CD4-positive, alpha-beta T cell treated with Interleukin-12 subunit alpha and Interleukin-12 subunit beta, for 1 hour (primary cell): ENCODE data around the gene GATD1.

Source experiments
- DNase-seq: peaks from one replicate; pipeline ENCODE4 v3.0.0-alpha.2; 2020

Gene GATD1

DNA sequence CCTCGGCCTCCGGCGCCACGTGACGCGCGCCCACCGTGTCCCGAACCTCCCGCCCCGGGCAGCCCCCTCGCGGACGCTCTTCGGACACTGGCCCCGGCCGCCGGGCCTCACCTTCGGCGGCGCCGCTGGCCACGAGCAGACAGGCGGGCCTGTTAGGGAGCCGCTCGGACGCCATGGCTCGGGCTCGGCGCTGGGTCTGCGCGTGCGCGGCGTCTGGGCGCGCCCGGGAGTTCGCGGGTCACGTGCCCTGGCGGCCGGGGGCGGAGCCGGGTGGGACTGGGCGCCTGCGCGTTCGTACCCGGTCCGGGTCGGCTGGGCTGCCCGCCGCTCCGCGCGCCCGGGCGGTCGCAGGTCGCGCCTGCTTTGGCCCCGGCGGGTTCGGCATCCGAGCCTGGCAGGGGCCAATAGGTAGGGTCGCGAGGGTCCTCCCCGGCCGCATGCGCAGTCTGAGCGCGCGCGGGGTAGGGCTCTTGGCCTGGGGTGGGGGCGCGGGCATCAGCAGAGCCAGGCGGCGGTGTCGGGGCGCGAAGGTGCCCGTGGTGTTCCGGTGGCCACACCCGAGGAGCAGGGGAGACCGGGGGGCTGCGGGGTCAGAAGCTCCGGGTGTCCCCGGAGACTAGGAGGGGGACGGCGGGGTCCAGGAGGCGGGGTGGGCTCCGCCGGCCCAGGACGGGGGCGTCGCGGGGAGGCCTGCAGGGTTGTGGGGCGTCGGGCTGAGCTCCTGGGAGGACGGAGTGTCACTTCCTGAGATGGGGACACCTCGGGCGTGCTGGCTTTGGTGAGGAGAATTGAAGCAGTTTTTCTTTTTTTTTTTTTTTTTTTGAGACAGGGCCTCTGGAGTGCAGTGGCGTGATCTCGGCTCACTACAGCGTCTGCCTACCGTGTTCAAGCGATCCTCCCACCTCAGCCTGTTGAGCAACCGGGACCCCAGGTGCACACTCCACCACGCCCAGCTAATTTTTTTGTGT is at the start of gene GATD1:
Gene GATD1, minus strand, starts transcription at position 200 of the 968 bp plus-strand sequence. Its CDS starts 25 bp downstream, at position 175.
- peak; percentile 94 for DNase-seq

GRCh38 chr11:826836-827145 is 49.5 kb upstream of the GATD1 start:
- no peak for DNase-seq

DNA sequence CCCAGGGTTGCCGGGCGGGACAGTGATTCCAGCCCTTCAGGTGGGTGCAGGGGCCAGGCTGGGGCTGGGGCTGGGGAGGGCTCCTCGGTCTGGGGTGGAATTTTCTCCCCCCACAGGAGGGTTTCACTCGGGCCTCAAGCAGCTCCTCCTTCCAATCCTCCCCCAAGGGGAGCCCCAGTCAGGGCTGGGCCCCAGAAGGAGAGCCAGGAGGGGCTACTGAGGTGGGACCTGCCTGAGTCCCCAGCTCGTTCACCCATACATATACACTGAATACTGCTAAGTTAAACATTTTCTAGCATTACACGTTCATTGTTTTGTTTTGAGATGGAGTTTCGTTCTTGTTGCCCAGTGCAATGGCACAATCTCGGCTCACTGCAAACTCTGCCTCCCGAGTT is 48.9 kb upstream of the GATD1 start:
- no peak for DNase-seq

DNA sequence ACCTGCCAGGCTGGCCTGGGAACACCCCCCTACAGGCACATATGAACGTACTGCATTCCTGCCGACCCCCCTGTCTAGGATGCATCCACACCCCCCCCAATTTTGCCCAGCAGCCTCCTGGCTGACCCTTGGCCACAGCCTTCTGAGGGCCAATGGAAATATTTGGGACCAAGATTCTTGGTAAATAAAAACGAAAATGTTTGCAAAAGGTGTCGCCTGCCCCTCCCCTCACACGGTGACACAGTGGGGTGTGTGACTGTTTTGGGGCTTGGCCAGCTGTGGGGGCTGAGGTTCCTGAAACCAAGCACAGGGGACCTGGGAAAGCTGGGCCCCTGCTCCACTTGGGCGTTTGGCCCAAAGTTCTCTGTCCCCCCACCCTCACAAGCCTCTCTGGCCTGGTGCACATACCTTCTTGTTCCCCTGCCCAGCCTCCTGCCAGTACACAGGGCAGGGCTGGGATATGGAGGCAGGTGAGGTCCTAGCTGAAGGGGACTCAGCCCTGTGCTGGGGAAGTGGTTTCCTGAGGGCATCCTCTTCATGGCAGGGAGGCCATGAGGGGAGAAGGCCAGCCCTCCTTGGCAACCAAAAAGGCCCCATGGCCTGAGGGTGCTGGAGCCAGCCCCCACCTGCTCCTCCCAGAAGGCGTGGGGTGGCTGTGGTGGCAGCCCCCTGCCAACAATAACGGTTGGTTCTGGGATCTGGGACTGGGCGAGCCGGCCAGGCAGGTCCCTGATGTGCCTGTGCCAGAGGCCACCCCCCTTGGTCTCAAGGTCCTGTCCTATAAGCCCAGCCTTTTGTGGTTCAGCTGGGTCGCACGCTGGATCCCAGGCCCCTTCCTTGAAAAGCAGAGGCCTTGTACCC is 48.3 kb upstream of the GATD1 start:
- no peak for DNase-seq

- no peak for DNase-seq
Observed at GRCh38 chr11:824942-825341, 47.7 kb upstream of the GATD1 start.

GRCh38 chr11:824292-824880 is 47.1 kb upstream of the GATD1 start:
- DNase-seq, result no peak

DNA sequence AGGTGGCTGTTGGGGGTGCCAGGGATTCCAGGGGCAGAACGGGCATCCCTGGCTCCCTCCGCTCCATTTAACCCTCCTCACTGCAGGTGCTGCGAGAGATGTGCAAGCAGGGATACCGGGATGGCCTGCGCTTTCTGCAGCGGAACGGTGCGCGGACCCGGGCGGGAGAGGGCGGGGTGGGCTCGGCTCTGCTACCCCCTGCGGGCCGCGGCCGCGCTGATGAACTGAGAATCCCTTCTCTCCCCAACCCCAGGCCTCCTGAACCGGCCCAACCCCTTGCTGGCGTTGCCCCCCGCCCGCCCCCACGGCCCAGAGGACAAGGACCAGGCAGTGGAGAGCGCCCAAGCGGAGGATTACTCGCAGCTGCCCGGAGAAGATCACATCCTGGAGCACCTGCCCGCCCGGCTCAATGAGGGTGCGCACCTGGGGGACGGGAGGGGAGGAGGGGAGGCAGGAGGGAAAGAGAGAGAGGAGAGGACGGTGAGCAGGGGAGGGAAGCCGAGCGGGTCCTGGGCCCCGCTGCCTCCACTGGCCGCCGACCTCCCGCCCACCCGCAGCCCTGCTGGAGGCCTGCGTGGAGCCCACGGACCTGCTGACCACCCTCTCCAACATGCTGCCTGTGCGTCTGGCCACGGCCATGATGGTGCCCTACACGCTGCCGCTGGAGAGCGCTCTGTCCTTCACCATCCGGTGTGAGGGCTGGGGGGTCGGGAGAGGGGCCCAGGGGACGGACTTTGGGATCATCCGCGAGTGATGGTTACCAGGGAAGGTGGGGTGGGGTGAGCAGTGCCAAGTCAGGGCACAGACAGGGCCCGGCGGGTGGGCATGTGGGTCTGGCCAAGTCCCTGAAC is 46.4 kb upstream of the GATD1 start:
- no peak for DNase-seq

DNA sequence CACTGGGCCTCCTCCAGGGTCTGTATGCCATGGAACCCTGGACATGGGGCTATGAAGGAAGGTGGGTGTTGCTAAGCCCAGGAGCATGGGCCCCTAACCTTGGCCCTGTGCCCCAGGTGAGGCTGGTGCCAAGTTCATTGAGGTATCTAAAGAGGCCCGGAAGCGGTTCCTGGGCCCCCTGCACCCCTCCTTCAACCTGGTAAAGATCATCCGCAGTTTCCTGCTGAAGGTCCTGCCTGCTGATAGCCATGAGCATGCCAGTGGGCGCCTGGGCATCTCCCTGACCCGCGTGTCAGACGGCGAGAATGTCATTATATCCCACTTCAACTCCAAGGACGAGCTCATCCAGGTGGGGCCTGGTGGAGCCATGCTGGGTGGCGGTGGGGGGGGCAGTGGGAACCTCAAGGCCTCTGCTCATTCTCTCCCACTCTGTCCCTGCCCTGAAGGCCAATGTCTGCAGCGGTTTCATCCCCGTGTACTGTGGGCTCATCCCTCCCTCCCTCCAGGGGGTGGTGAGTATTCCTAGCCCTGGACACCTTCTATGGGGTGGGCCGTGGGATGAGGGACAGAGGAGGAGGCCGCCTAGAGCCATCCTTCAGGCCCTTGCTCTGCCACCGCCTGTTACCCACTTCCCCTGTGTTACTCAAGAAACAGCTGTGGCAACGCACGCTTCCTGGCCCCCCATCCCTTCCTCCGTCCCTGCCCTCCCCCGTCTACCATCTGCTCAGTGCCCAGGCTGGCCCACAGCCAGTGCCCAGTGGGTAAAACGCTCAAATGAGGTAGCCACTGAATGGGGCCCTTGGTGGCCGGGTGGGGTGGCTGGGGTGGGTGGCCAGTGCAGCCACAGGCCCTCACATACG is 44.5 kb upstream of the GATD1 start:
- DNase-seq, result no peak

DNA sequence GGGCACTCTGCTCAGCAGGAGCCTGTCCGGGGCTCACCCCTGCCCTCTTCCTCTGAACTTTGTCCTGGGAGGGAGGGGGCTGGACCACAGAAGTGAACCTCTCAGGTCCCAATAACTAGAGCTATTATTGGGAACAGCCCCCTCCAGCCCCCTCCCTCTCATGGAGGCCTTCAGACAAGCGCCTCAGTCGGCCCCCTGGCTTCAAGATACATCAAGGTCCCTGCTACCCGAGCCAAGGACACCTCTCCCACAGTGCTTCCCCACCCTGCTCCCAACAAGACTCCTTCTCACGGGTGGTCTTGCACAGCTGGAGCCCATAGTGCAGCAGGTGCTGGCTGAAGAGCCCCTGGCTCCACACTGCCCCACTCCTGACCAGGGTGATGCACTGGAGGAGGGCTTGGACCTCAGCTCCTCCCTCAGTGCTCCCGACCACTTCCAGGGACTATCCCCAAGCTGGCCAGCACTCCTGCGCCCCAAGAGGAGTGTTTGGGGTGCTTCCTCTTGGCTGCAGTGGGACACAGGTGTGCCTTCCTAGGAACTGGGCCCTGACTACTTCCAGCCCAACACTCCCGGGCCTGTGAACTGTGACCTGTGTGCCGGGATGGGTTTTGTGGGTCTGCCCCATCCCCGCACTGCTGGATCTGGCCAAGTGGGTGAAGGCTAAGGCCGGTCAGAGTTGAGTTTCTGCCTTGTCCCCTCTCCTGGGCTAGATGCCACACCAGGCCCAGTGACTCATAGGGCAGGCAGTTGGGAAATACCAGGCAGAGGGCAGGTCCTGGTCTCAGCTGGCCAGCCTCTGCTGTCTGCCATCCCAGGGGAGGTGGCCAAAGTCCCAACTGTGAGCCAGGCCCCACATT is 43.6 kb upstream of the GATD1 start:
- DNase-seq, result no peak

GRCh38 chr11:819943-820649 is 42.8 kb upstream of the GATD1 start:
- peak; percentile 95 for DNase-seq

DNA sequence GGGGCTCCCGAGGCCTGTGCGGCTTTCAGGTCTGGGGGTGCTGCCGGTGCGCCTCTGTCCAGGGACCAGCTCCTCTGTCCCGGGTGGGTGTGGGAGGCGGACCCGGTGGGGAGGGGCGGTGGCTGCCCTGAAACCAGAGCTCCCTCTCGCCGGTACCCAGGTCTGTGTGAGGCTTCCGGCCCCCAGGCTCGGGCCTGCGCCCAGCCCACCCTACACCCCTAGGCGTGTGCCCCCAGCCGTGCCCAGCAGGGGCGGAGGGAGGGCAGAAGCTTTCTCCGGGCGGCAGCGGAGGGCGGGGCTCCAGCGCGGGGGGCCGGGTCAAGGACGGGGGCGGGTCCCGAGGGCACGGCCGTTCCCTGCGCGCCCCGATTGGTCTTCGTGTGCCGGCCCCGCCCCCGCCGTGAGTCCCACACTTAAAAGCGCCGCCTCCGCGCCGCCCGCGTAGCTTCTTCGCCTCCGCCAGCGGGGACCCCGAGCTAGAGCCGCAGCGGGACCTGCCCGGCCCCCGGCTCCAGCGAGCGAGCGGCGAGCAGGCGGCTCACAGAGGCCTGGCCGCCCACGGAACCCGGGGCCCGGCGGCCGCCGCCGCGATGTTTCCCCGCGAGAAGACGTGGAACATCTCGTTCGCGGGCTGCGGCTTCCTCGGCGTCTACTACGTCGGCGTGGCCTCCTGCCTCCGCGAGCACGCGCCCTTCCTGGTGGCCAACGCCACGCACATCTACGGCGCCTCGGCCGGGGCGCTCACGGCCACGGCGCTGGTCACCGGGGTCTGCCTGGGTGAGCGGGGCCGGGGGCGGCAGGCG is 42.0 kb upstream of the GATD1 start:
- DNase-seq, result peak; percentile 93

DNA sequence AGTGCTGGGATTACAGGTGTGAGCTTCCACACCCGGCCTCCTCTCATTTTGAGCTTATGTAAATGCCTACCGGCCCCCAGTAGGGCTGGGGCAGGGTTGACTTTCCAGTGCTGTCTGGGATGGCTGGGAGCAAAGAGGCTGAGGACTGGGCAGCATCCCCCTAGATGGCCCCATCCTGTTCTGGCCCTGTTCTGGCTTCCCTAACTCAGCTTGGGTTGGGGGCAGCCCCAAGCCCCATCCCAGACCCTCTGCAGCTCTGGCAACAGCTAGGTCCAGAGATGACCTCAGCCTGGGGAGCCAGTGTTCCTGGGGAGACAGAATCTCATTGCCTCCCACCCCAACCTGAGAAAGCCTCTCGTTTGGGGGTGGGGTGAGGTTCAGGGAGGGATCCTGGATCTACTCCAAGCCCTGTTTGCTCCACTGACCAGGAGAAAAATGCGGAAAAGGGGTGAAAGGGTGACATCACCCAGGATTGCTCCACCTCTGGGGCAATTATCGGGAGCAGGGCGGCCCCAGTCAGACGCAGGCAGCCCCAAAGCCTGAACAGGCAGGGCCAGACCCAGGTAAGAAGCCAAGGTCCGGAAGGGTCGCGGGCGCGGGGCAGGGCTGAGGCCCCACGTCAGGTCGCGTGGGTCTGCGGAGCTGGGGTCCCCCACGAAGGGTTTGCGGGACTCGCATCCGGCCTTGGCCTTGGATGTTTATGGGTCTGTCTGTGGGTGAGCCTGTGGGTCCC is 41.3 kb upstream of the GATD1 start, which contains the start of gene PNPLA2:
Gene PNPLA2, plus strand, starts transcription at position 519 of the 733 bp plus-strand sequence. CDS start 805 bp downstream, outside the sequence.
- no peak for DNase-seq

GRCh38 chr11:816433-816779 is 39.1 kb upstream of the GATD1 start:
- DNase-seq, result no peak

- no peak for DNase-seq
Observed at GRCh38 chr11:815675-816432, 38.6 kb upstream of the GATD1 start.

DNA sequence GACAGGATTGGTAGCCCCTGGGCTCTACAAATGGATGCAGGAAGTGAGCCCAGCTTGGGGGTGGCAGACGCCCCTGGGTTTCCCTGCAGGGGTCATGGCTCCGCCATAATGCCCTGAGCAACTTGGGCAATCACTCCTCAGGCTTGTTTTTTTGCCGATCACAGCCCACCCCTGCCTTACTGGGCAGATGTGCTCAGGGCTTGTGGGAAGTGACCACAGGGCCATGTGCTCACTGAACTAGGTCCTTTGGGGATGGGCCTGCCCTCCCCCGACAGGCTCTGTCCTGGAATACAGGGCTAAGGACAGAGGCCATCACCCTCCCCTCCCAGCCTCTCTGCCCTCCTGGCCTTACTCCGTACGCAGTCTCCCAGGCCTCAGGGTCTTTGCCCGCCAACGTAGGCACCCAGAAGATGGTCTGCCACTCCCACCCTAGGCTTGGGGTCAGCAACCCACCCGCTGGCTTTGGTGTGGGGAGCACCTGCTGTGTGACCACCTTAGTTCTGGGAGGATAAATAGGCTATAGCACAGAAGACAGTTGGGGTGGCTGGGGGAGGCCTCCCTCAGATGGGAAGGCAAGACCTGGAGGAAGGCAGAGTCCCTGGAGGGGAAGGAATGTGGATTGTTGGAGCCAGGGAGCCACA is 36.3 kb upstream of the GATD1 start:
- DNase-seq, result no peak

GRCh38 chr11:813072-813455 is 35.8 kb upstream of the GATD1 start:
- no peak for DNase-seq

GRCh38 chr11:812390-812789 is 35.1 kb upstream of the GATD1 start:
- no peak for DNase-seq
